ENCODE results near the gene EPS8L3. TPM values are rescaled to one million over a fixed set of nuclear protein-coding genes. Genes with fewer than 3 reads are reported as not detected.

EPS8L3 gene
- total RNA-seq, 1 experiment from 2014 or later, result not detected

GRCh38 chr1:109726728-109727373, 36.9 kb downstream of the EPS8L3 start:
- no TSS peak for BruUV-seq (replicated peaks)
- H3K4me3 ChIP-seq (ENCODE audit: low read depth in 2 of 2, low read length in 2 of 2), result no peak overlapping the region
- no peaks in the 10 kb centered on the region for H3K4me1 ChIP-seq (ENCODE audit: control insufficient read depth, insufficient read depth, low read length)
- ATAC-seq, result no peak
- no peak for DNase-seq (ENCODE audit: low read depth, low spot score)
- ChIA-PET POLR2A (no interaction called here), CTCF (no interaction called here)
- intact Hi-C loops (cut with micrococcal nuclease; ENCODE audit: unreplicated experiment), result no loop called here
- H3K27ac ChIP-seq (ENCODE audit: low read length), result no peak overlapping the region
- no peaks in the 10 kb centered on the region for H3K36me3 ChIP-seq (ENCODE audit: control insufficient read depth, insufficient read depth, low read length)
- no peaks in the 10 kb centered on the region for H3K27me3 ChIP-seq (ENCODE audit: control insufficient read depth, insufficient read depth, low read length)
- TF ChIP-seq SIN3A (IDR thresholded peaks at IDR 0.05; ENCODE audit: borderline replicate concordance, insufficient read depth, low read depth, low read length) (no peak), CTCF (IDR thresholded peaks at IDR 0.05) (no peak), REST (IDR thresholded peaks at IDR 0.05; ENCODE audit: insufficient read depth in 1 of 2, low read depth in 2 of 2, low read length in 1 of 2) (no peak), POLR2AphosphoS5 (IDR thresholded peaks at IDR 0.05; ENCODE audit: low read depth, low read length) (no peak), TCF7L2 (IDR thresholded peaks at IDR 0.05; ENCODE audit: low read depth, low read length) (no peak)
- peaks cover 2% of the 10 kb centered on the region; the same call in 1 of the 2 replicates for H3K9me3 ChIP-seq (ENCODE audit: control insufficient read depth, insufficient read depth, low read depth, low read length)
- in situ Hi-C loops (cut with HindIII; ENCODE audit: low pct_unique_long_range_greater_than_20kb, low sequenced_read_pairs), result no loop called here

GRCh38 chr1:109726007-109726406, 37.7 kb downstream of the EPS8L3 start:
- Histone ChIP-seq H3K4me3 (ENCODE audit: low read depth in 2 of 2, low read length in 2 of 2) (no peak overlapping the region), H3K27me3 (ENCODE audit: control insufficient read depth, insufficient read depth, low read length) (no peaks in the 10 kb centered on the region), H3K36me3 (ENCODE audit: control insufficient read depth, insufficient read depth, low read length) (no peaks in the 10 kb centered on the region), H3K27ac (ENCODE audit: low read length) (no peak overlapping the region), H3K4me1 (ENCODE audit: control insufficient read depth, insufficient read depth, low read length) (no peaks in the 10 kb centered on the region), H3K9me3 (ENCODE audit: control insufficient read depth, insufficient read depth, low read depth, low read length) (peaks cover 2% of the 10 kb centered on the region; the same call in 1 of the 2 replicates)
- in situ Hi-C loops (cut with HindIII; ENCODE audit: low pct_unique_long_range_greater_than_20kb, low sequenced_read_pairs) (no loop called here), intact Hi-C loops (cut with micrococcal nuclease; ENCODE audit: unreplicated experiment) (no loop called here)
- no TSS peak for BruUV-seq (replicated peaks)
- ChIA-PET POLR2A (no interaction called here), CTCF (no interaction called here)
- TF ChIP-seq SIN3A (IDR thresholded peaks at IDR 0.05; ENCODE audit: borderline replicate concordance, insufficient read depth, low read depth, low read length), result no peak
- no peak for TF ChIP-seq TCF7L2 (IDR thresholded peaks at IDR 0.05; ENCODE audit: low read depth, low read length)
- TF ChIP-seq REST (IDR thresholded peaks at IDR 0.05; ENCODE audit: insufficient read depth in 1 of 2, low read depth in 2 of 2, low read length in 1 of 2), result no peak
- no peak for TF ChIP-seq CTCF (IDR thresholded peaks at IDR 0.05)
- TF ChIP-seq POLR2AphosphoS5 (IDR thresholded peaks at IDR 0.05; ENCODE audit: low read depth, low read length), result no peak
- ATAC-seq (no peak), DNase-seq (ENCODE audit: low read depth, low spot score) (no peak)
